B cell (primary cell): Measurements from ENCODE around the gene LRRC4C. TPM values are rescaled to one million over a fixed set of nuclear protein-coding genes. Genes with fewer than 3 reads are reported as not detected.

Source experiments
- ATAC-seq: fragments of 200-7000 bp; cut with Tn5 transposase; one replicate; pipeline ENCODE4 v1.10.0; 2021; ENCODE audit warnings: low read depth, mild to moderate bottlenecking, moderate number of reproducible peaks, moderate library complexity
- CTCF ChIA-PET: fragments of 350-600 bp; sonication (Branson Sonifier 250); formaldehyde crosslinking; loops from one replicate; lab custom pipeline; 2021; ENCODE audit warnings: antibody characterized with exemption, inconsistent platforms; lab: Charles Lee
- POLR2A ChIA-PET: fragments of 350-600 bp; sonication (Branson Sonifier 250); formaldehyde crosslinking; loops from one replicate; lab custom pipeline; 2021; ENCODE audit warnings: antibody characterized with exemption; lab: Charles Lee
- DNase-seq: peaks from one replicate; pipeline ENCODE4 v3.0.0; 2013
- H2AFZ ChIP-seq: 2 replicates; pipeline ENCODE4 v1.6.1; 2012; ENCODE audit warnings: mild to moderate bottlenecking, low read depth, low read length; ENCODE audit not compliant: insufficient read depth, poor library complexity, severe bottlenecking
- H3K27ac ChIP-seq, 2 donors: 1 replicate in 1 of 2; 2 replicates in 1 of 2; pipeline ENCODE4 v1.5.1; 2012 to 2013; ENCODE audit warnings: low read length in 2 of 2, mild to moderate bottlenecking in 2 of 2, moderate library complexity in 1 of 2
- H3K27me3 ChIP-seq, 4 experiments: fragments of 200-600 bp in 1 of 4; sonication (generic) in 1 of 4; replicated peaks in 1 of 4; 1 replicate in 2 of 4; 2 replicates in 2 of 4; pipeline versions ENCODE4 v1.6.1 to v1.7.0; 2013 to 2016; ENCODE audit warnings: low read length in 3 of 4, mild to moderate bottlenecking in 2 of 4, mixed read lengths in 1 of 4, moderate library complexity in 1 of 4; ENCODE audit not compliant: insufficient read depth in 4 of 4, control insufficient read depth in 3 of 4; ENCODE audit errors: control extremely low read depth in 1 of 4
- H3K36me3 ChIP-seq, 2 experiments: replicated peaks in 1 of 2; 1 replicate in 1 of 2; 2 replicates in 1 of 2; pipeline versions ENCODE4 v1.6.1 to v1.7.1; 2013; ENCODE audit warnings: low read length in 1 of 2; ENCODE audit not compliant: insufficient read depth in 2 of 2, control insufficient read depth in 1 of 2; ENCODE audit errors: control extremely low read depth in 1 of 2, extremely low read depth in 1 of 2
- H3K4me1 ChIP-seq, 2 donors: fragments of 200-600 bp in 1 of 2; sonication (generic) in 1 of 2; 1 replicate in 1 of 2; 2 replicates in 1 of 2; pipeline versions ENCODE4 v1.5.1 to v1.6.1; 2013 to 2017; ENCODE audit warnings: low read length in 2 of 2; ENCODE audit not compliant: control insufficient read depth in 2 of 2, insufficient read depth in 2 of 2
- H3K4me2 ChIP-seq: replicated peaks from 2 replicates; pipeline ENCODE3; 2012; ENCODE audit warnings: mild to moderate bottlenecking, low read depth, low read length; ENCODE audit not compliant: poor library complexity, severe bottlenecking
- H3K4me3 ChIP-seq, 5 experiments: fragments of 200-600 bp in 1 of 5; sonication (generic) in 1 of 5; 1 replicate in 3 of 5; 2 replicates in 2 of 5; pipeline versions ENCODE4 v1.5.1 to v1.7.0; 2011 to 2016; ENCODE audit warnings: low read length in 4 of 5, mild to moderate bottlenecking in 4 of 5, low read depth in 2 of 5, control low read depth in 1 of 5, moderate library complexity in 1 of 5; ENCODE audit not compliant: insufficient read depth in 1 of 5; ENCODE audit errors: control extremely low read depth in 1 of 5, extremely low read depth in 1 of 5
- H3K79me2 ChIP-seq: fragments of 200-600 bp; sonication (generic); one replicate; pipeline ENCODE4 v1.6.0; 2016; ENCODE audit warnings: low read length; ENCODE audit not compliant: control insufficient read depth, insufficient read depth
- H3K9ac ChIP-seq: fragments of 200-600 bp; sonication (generic); 2 replicates; pipeline ENCODE4 v1.6.1; 2017; ENCODE audit warnings: mild to moderate bottlenecking, low read length, moderate library complexity
- H3K9me3 ChIP-seq, 3 donors: one replicate each; pipeline versions ENCODE4 v1.6.1 to v1.7.1; 2013; ENCODE audit warnings: low read length in 2 of 3; ENCODE audit not compliant: control insufficient read depth in 2 of 3, insufficient read depth in 1 of 3; ENCODE audit errors: control extremely low read depth in 1 of 3
- H4K20me1 ChIP-seq: 2 replicates; pipeline ENCODE4 v1.6.0; 2012; ENCODE audit warnings: mild to moderate bottlenecking, low read length; ENCODE audit not compliant: insufficient read depth, control insufficient read depth, poor library complexity, severe bottlenecking
- H3K27ac Mint-ChIP-seq: one replicate; pipeline ENCODE4 v1.8.0; 2021; ENCODE audit warnings: mixed read lengths
- H3K27me3 Mint-ChIP-seq: one replicate; pipeline ENCODE4 v1.8.0; 2021; ENCODE audit warnings: mixed read lengths
- H3K4me1 Mint-ChIP-seq: one replicate; pipeline ENCODE4 v1.8.0; 2021; ENCODE audit warnings: mixed read lengths
- H3K4me3 Mint-ChIP-seq: one replicate; pipeline ENCODE4 v1.8.0; 2021; ENCODE audit warnings: mixed read lengths
- H3K9me3 Mint-ChIP-seq: one replicate; pipeline ENCODE4 v1.8.0; 2022; ENCODE audit warnings: mixed read lengths; ENCODE audit not compliant: insufficient read depth
- EZH2 ChIP-seq: IDR thresholded peaks from 2 replicates; pipeline ENCODE4 v1.6.1; 2012; ENCODE audit warnings: borderline replicate concordance, low read depth, mild to moderate bottlenecking, moderate library complexity, low read length; ENCODE audit not compliant: insufficient read depth, poor library complexity, severe bottlenecking
- WGBS: methylation state at CpG from one replicate; pipeline ENCODE4 v1.1.5; 2013; ENCODE audit warnings: missing lambda C conversion rate; ENCODE audit not compliant: insufficient coverage; 5-methylcytosine and 5-hydroxymethylcytosine counted together
- intact Hi-C: fragments of 100-400 bp; cut with micrococcal nuclease; formaldehyde crosslinking; loops from one replicate; pipeline ENCODE4 v1.10.0; 2022
- polyA plus RNA-seq: library from polyadenylated mRNA; depleted of rRNA; stranded (reverse); fragments of >200 nt; gene quantifications from 2 replicates; pipeline ENCODE4 v1.2.3, GENCODE V29; 2012
- total RNA-seq, 2 donors: library from RNA; stranded (reverse); fragments of 120-200 nt in 1 of 2; gene quantifications; 1 replicate in 1 of 2; 2 replicates in 1 of 2; pipeline versions ENCODE4 v1.2.3 to v1.2.4, GENCODE V29; 2013 to 2022
- TF ChIP-seq, protein P1 (sequence below): fragments of 200-600 bp; IDR thresholded peaks from one replicate; pipeline ENCODE4 v1.8.0; 2022; ENCODE audit warnings: antibody characterized with exemption, mild to moderate bottlenecking

The LRRC4C gene
- total and polyA plus RNA-seq, 2 donors (not counting 1 experiment from before 2014, with no cell fraction given) = 0.57 TPM; not detected in 1

DNA sequence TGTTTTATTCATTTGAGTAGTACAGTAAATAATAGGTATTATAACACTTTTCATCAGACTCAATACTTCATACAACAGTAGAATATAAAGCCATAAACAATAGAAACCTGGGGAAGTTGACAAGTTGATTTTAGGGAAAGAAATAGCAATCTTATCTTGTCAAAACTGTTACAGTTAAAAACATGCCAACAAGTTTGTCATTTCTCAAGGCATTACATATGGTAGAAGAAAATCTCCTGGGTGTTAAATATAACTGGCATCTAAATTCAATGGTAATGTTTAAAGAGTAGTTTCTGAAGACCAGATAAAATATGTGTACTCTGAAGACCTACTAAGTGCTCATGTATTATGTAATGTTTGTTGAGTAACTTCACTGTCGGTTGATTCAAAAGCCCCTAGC is 75.1 kb downstream of the LRRC4C start:
- Histone ChIP-seq H3K4me2 (no peak overlapping the region), H2AFZ (no peak overlapping the region), H3K36me3 (no peaks in the 10 kb centered on the region), H3K9ac (no peak overlapping the region), H3K79me2 (no peaks in the 10 kb centered on the region), H4K20me1 (no peaks in the 10 kb centered on the region), H3K27ac (no peak overlapping the region), H3K4me1 (no peaks in the 10 kb centered on the region), H3K9me3 (no peaks in the 10 kb centered on the region), H3K4me3 (no peak overlapping the region), H3K27me3 (no peaks in the 10 kb centered on the region)
- no peak overlapping the region for H3K27ac Mint-ChIP-seq
- CTCF ChIA-PET = no interaction called here
- WGBS = no CpG with 5 or more reads among the region's 1 CpG
- intact Hi-C loops = no loop called here
- POLR2A ChIA-PET = no interaction called here
- no peaks in the 10 kb centered on the region for H3K4me1 Mint-ChIP-seq
- H3K9me3 Mint-ChIP-seq = no peaks in the 10 kb centered on the region
- no peaks in the 10 kb centered on the region for H3K27me3 Mint-ChIP-seq
- TF ChIP-seq, protein P1, sequence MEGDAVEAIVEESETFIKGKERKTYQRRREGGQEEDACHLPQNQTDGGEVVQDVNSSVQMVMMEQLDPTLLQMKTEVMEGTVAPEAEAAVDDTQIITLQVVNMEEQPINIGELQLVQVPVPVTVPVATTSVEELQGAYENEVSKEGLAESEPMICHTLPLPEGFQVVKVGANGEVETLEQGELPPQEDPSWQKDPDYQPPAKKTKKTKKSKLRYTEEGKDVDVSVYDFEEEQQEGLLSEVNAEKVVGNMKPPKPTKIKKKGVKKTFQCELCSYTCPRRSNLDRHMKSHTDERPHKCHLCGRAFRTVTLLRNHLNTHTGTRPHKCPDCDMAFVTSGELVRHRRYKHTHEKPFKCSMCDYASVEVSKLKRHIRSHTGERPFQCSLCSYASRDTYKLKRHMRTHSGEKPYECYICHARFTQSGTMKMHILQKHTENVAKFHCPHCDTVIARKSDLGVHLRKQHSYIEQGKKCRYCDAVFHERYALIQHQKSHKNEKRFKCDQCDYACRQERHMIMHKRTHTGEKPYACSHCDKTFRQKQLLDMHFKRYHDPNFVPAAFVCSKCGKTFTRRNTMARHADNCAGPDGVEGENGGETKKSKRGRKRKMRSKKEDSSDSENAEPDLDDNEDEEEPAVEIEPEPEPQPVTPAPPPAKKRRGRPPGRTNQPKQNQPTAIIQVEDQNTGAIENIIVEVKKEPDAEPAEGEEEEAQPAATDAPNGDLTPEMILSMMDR = no peak
- no peak for TF ChIP-seq EZH2
- no peak overlapping the region for H3K4me3 Mint-ChIP-seq
- no peak for ATAC-seq
- DNase-seq = no peak

DNA sequence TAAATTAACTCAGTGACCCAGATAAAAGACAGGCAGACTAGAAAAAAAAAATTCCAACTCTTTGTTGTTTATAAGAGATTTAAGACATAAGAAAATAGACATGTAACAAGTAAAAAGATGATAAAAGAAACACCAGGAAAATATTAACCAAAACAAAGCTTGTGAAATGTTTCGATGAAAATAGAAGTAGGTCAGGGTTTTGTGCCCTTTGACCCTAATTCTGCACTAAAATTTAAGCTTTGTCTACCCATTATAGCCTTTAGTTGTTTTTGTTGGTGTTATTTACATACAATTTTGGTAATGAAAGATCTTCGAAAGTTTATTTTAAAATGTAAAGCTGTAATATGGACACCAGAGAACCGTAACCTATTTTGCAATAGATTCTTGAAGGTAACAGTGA is 75.7 kb downstream of the LRRC4C start:
- Histone ChIP-seq H3K27me3 (no peaks in the 10 kb centered on the region), H3K4me3 (no peak overlapping the region), H3K79me2 (no peaks in the 10 kb centered on the region), H2AFZ (no peak overlapping the region), H3K9ac (no peak overlapping the region), H3K9me3 (no peaks in the 10 kb centered on the region), H4K20me1 (no peaks in the 10 kb centered on the region), H3K4me2 (no peak overlapping the region), H3K4me1 (no peaks in the 10 kb centered on the region), H3K27ac (no peak overlapping the region), H3K36me3 (no peaks in the 10 kb centered on the region)
- no peak overlapping the region for H3K4me3 Mint-ChIP-seq
- no CpG with 5 or more reads among the region's 3 CpGs for WGBS
- ChIA-PET POLR2A (no interaction called here), CTCF (no interaction called here)
- ATAC-seq (no peak), DNase-seq (no peak)
- no peaks in the 10 kb centered on the region for H3K27me3 Mint-ChIP-seq
- no peaks in the 10 kb centered on the region for H3K9me3 Mint-ChIP-seq
- TF ChIP-seq, protein P1 = no peak
- no peak for TF ChIP-seq EZH2
- H3K4me1 Mint-ChIP-seq = peaks cover 1% of the 10 kb centered on the region
- no peak overlapping the region for H3K27ac Mint-ChIP-seq
- intact Hi-C loops = no loop called here
